Measurements from ENCODE around the gene ZNF276. TPM values are rescaled to one million over a fixed set of nuclear protein-coding genes. Genes with fewer than 3 reads are reported as not detected.

The ZNF276 gene
- total RNA-seq, 2 donors from 2014 or later: 28.2 to 32.6 TPM

DNA sequence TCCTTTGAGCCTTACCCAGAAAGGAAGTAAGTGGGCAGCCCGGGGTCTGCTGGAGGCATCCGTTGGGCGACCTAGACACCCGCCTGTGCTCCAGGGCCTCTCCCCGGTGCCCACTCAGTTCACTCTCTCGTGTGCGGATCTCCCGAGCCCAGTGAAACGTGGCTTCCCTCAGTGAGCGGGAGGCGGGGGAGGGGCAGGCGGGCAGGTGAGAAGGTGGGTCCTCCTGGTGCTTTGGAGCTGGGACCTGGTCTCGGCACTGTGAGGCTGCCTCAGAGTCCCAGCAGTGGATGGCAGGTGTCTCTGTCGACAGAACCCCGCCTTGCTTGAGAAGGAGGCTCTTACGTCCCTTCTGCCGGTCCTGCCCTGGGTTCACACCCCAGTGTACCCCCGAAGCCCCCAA lies 8.0 kb downstream of the ZNF276 start:
- no peaks in the 10 kb centered on the region for H3K9me3 ChIP-seq (ENCODE audit: control insufficient read depth, low read length)
- Mint-ChIP-seq H3K4me1 (no peaks in the 10 kb centered on the region), H3K9me3 (no peaks in the 10 kb centered on the region), H3K36me3 (ENCODE audit: low read depth) (peaks cover 56% of the 10 kb centered on the region), H3K4me3 (no peak overlapping the region), H3K27me3 (ENCODE audit: insufficient read depth) (no peaks in the 10 kb centered on the region), H3K27ac (no peak overlapping the region)
- no peak overlapping the region for H3K27ac ChIP-seq (ENCODE audit: low read depth, low read length)
- no peaks in the 10 kb centered on the region for H3K4me1 ChIP-seq (ENCODE audit: control insufficient read depth, insufficient read depth, low read length)
- H3K36me3 ChIP-seq (ENCODE audit: control insufficient read depth, insufficient read depth, low read length): peaks cover 70% of the 10 kb centered on the region
- no peak overlapping the region for H3K4me3 ChIP-seq (ENCODE audit: low read length)
- TF ChIP-seq, protein P1, sequence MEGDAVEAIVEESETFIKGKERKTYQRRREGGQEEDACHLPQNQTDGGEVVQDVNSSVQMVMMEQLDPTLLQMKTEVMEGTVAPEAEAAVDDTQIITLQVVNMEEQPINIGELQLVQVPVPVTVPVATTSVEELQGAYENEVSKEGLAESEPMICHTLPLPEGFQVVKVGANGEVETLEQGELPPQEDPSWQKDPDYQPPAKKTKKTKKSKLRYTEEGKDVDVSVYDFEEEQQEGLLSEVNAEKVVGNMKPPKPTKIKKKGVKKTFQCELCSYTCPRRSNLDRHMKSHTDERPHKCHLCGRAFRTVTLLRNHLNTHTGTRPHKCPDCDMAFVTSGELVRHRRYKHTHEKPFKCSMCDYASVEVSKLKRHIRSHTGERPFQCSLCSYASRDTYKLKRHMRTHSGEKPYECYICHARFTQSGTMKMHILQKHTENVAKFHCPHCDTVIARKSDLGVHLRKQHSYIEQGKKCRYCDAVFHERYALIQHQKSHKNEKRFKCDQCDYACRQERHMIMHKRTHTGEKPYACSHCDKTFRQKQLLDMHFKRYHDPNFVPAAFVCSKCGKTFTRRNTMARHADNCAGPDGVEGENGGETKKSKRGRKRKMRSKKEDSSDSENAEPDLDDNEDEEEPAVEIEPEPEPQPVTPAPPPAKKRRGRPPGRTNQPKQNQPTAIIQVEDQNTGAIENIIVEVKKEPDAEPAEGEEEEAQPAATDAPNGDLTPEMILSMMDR (conservative IDR thresholded peaks at IDR 0.05): no peak
- H3K9ac ChIP-seq (ENCODE audit: extremely low read depth, low read length, poor library complexity, severe bottlenecking): no peak overlapping the region
- DNase-seq: peak; percentile 45
- 94 to 98% methylated on average over 8 to 18 of the region's 18 CpGs for WGBS, 2 experiments (ENCODE audit: insufficient coverage in 1 of 2, insufficient read length in 1 of 2)
- no peaks in the 10 kb centered on the region for H3K27me3 ChIP-seq (ENCODE audit: control insufficient read depth, insufficient read depth, low read length, poor library complexity, severe bottlenecking)

DNA sequence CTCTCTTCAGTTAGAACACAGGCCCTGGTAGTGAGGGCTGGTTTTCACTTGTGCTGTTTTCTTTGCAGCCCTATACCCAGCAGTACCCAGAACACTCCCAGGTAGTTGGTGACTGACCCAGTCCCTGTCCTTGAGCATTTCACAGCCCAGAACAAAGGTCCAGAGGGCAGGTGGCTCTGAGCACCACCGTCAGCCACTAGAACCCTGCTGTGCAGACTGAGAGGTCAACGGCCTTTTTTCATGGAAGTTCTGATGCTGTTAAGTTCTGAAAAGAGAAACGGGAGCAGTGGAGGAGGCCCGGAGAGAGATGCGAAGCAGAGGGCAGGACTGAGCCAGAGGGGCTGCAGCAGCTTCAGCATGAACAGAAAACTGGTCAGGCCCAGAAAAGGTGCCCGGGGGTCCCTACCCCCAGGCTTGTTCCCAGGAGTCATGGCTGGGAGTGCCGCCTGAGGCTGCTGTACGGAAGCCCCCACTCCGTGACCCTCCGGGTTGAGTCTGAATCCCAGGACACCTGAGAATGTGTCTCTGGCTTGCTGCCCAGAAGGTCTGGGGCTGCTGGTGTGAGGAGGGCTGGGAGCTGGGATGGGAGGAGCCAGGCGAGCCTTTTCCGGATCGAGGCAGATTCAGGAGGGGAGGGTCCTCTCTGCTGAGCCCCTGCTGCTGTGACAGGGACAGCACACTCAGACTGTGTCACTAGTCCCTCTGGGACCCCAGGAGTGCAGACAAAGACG lies 8.7 kb downstream of the ZNF276 start:
- H3K9me3 ChIP-seq (ENCODE audit: control insufficient read depth, low read length): no peaks in the 10 kb centered on the region
- H3K9me3 Mint-ChIP-seq: no peaks in the 10 kb centered on the region
- no peak overlapping the region for H3K4me3 ChIP-seq (ENCODE audit: low read length)
- H3K27ac ChIP-seq (ENCODE audit: low read depth, low read length): peak overlapping the region; percentile 44
- TF ChIP-seq, protein P1 (conservative IDR thresholded peaks at IDR 0.05): no peak
- H3K4me1 Mint-ChIP-seq: no peaks in the 10 kb centered on the region
- no peaks in the 10 kb centered on the region for H3K4me1 ChIP-seq (ENCODE audit: control insufficient read depth, insufficient read depth, low read length)
- DNase-seq: peak; percentile 49
- H3K4me3 Mint-ChIP-seq: no peak overlapping the region
- H3K9ac ChIP-seq (ENCODE audit: extremely low read depth, low read length, poor library complexity, severe bottlenecking): no peak overlapping the region
- H3K36me3 Mint-ChIP-seq (ENCODE audit: low read depth): peaks cover 63% of the 10 kb centered on the region
- H3K27me3 Mint-ChIP-seq (ENCODE audit: insufficient read depth): no peaks in the 10 kb centered on the region
- no peak overlapping the region for H3K27ac Mint-ChIP-seq
- peaks cover 70% of the 10 kb centered on the region for H3K36me3 ChIP-seq (ENCODE audit: control insufficient read depth, insufficient read depth, low read length)
- 63 to 65% methylated on average over 12 to 14 of the region's 14 CpGs for WGBS, 2 experiments (ENCODE audit: insufficient coverage in 1 of 2, insufficient read length in 1 of 2)
- no peaks in the 10 kb centered on the region for H3K27me3 ChIP-seq (ENCODE audit: control insufficient read depth, insufficient read depth, low read length, poor library complexity, severe bottlenecking)

DNA sequence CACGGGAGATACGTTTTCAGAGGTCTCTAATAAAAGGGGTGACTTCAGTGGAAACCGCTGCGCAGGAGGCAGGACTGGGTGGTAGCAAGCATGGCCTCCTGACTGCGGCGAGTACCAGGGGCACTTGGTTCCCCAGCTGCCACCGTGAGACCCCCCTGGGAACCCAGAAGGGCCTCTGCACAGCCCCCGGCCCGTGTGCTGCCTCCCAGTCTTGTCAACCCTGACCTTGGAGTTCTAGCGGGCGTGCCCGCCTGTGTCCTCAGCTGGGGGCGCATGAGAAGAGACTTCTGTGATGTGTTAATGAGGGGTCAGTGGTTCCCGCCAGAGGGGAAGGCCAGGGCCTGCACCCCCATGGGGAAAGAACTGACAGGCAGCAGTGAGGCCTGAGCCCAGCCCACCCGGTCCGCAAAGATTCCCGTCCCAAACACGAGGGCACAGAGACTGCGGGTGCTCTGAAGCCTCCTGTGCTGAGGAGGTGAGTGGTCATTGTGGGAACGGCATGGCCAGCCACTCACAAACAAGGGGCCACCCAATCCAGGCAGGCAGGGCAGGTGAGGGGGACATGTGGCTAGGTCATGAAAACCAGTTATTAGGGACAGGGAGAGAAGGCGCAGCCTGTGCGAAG lies 9.4 kb downstream of the ZNF276 start:
- 89 to 92% methylated on average over 14 to 21 of the region's 22 CpGs for WGBS, 2 experiments (ENCODE audit: insufficient coverage in 1 of 2, insufficient read length in 1 of 2)

More for the DNA sequence above, 9.4 kb downstream of the ZNF276 start:
- Histone ChIP-seq H3K27me3 (ENCODE audit: control insufficient read depth, insufficient read depth, low read length, poor library complexity, severe bottlenecking) (no peaks in the 10 kb centered on the region), H3K4me3 (ENCODE audit: low read length) (no peak overlapping the region), H3K36me3 (ENCODE audit: control insufficient read depth, insufficient read depth, low read length) (peaks cover 74% of the 10 kb centered on the region), H3K9me3 (ENCODE audit: control insufficient read depth, low read length) (no peaks in the 10 kb centered on the region), H3K4me1 (ENCODE audit: control insufficient read depth, insufficient read depth, low read length) (no peaks in the 10 kb centered on the region), H3K9ac (ENCODE audit: extremely low read depth, low read length, poor library complexity, severe bottlenecking) (no peak overlapping the region), H3K27ac (ENCODE audit: low read depth, low read length) (peak overlapping the region; percentile 10)
- DNase-seq: peak; percentile 49
- H3K27ac Mint-ChIP-seq: no peak overlapping the region
- H3K4me3 Mint-ChIP-seq: no peak overlapping the region
- no peaks in the 10 kb centered on the region for H3K9me3 Mint-ChIP-seq
- H3K36me3 Mint-ChIP-seq (ENCODE audit: low read depth): peaks cover 70% of the 10 kb centered on the region
- TF ChIP-seq, protein P1 (conservative IDR thresholded peaks at IDR 0.05): no peak
- no peaks in the 10 kb centered on the region for H3K27me3 Mint-ChIP-seq (ENCODE audit: insufficient read depth)
- no peaks in the 10 kb centered on the region for H3K4me1 Mint-ChIP-seq
